Nucleus accumbens (tissue), 56 donors: Measurements from ENCODE around the gene TUT4.

Experiments
- DNase-seq, 56 donors: peaks; one replicate each; lab custom pipeline; 2025; lab: John Stamatoyannopoulos, UW

The TUT4 gene

DNA sequence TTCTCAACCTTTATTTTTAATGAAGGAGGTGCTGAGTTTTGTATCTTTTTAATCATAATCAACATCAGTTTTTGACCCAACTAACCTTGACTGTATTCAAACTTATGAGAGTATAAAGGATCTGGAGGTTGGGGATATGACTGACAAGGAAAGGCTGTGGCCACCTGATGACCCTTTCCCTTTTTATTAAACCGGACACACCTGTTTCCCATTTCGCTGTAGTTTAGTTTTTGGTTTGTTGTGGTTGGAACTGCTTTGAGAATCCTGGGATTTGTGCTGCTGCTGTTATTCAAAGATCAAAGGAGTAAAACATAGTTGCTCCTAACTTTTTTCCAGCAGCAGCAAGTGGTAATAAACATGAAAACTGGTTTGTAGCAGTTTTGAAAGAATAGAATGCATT lies 136.1 kb downstream of the TUT4 start:
- DNase-seq: no peak

DNA sequence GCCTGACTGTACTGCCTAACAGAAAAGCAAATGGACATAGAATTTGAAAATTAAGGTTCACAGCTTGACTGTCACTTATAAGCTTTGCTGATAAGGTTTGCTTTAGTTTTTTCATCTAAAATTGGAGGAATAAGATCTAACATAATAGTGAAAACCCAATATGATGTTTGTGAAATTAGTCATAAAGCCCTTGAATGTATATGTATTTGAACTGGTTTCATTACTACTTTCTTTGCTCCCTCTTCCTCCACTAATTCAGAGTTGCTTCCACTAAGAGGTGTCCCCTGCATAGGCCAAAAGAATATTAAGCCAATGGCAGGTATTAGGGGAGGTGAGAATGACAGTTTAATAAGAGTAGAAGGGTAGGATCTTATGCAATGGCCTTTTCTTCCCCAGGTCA lies 137.9 kb downstream of the TUT4 start:
- no peak for DNase-seq

DNA sequence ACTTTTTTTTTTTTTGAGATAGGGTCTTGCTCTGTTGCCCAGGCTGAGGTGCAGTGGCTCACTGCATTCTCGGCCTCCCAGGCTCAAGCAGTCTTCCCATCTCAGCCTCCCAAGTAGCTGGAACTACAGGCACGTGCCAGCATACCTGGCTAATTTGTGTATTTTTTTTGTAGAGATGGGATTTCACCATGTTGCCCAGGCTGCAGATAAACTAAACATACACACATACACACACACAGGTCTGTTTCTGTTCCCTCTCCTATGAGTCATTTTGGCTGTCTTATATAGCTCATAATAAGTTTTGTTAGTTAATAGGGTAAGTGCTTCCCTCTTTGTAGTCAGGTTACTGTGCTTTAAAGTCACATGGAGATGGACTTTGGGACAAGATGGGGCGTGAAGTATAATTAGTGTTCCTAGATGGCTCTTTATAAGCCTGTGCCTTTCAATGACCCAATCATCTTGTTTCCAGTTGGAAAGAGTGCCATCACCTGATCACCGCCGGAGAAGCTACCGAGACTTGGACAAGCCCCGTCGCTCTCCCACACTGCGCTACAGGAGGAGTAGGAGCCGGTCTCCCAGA lies 139.4 kb downstream of the TUT4 start:
- no peak for DNase-seq

DNA sequence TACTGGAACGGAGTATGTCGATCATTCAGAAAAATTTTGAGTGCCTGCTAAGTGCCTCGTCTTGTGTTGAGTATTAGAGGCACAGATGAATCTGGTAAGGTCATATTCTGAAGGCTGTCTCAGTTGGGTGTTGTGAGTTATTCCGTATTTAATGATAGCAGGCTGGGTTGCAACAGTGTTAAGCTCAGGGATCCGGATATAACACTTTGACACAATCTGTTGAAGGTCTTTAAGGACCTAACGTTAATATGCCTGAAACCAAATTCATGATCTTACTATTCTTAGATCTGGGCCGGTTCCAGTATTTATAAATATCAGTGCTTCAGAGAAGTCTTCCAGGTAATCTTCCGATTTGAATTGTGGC lies 147.9 kb downstream of the TUT4 start:
- no peak for DNase-seq

DNA sequence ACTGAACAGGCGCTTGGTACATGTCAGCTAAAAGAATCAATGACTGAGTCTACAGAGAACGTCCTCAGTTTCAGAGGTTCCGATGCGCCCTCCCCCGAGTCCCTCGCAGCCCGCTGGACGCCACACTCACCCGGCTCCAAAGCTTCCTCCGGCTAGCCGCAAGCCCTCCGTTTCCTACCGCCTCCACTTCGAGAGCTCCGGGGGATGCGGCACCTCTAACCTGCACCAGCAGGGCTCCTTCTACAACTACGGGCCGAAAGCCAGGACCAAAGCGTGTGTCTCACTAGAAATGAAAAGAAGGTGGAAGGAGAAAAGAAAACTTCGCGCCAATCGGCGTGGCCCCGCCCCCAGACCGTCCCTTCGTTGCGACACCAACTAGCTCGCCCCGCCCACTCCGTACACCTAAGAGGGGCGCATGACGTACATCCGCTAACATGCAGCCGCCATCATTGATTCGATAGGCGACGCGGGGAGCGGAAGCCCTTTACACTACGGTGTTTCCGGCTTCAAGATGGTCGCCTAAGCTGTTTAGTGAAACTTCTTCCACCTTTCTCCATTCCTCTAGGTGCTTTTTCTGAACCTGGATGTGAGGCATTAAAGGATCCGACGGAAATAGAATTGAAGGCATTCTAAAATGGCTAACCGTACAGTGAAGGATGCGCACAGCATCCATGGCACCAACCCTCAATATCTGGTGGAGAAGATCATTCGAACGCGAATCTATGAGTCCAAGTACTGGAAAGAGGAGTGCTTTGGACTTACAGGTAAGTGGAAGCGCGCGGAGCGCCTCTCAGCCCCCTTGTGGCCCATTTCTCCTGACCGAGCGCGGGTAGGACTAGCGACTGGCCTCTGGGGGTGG lies 148.5 kb downstream of the TUT4 start, which contains the start of the genes ORC1 and PRPF38A:
ORC1 (minus strand) TSS at position 308 of the 859 bp plus-strand sequence. CDS start 2,200 bp downstream, outside the sequence.
PRPF38A (plus strand) TSS at position 487 of the 859 bp plus-strand sequence; CDS start at position 635, 148 bp downstream.
- DNase-seq: peak; percentile 21 to 99 (median 92)

DNA sequence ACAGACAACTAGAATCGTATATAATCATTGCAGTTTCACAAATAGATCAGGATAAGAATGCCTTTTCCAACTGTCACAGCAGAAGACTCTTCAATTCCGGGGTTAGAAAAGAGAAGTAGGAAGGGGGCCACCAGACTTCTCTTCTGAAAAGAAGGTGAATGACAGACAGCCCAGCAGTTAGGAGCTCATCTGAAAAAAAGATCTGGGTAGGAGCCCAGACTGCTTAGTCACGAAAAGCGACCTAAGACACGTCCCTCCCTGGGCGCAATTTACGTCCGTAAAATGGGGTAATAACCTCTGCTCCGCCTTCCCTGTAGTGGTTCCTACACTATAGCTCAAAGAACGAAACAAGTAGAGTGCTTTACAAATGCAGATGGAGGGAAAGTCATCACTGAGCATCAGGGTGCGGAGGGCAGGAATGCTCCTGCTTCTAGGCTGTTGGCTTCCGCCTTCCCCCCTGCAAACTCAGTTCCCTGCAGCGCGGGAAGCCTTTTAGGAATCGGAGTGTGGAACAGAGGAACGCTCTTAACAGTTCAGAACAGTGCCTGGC lies 149.3 kb downstream of the TUT4 start:
- peak in 1 of 56 donors; percentile 20 for DNase-seq

DNA sequence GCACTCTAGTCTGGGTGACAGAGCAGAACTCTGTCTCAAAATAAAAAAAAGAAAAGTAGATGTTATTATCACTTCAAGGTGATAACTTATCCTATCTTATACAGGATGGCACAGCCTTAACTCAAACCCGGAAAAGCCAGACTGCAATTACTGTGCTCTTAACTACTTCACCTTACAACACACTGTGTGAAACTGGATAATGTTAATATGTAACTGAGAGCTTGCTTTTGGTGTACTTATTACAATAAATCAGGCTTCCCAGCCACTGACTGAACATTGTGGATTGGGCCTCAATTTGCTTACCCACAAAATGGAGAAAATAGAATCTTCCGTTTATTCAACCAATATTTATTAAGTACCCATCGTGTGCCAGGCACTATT lies 150.0 kb downstream of the TUT4 start:
- no peak for DNase-seq

DNA sequence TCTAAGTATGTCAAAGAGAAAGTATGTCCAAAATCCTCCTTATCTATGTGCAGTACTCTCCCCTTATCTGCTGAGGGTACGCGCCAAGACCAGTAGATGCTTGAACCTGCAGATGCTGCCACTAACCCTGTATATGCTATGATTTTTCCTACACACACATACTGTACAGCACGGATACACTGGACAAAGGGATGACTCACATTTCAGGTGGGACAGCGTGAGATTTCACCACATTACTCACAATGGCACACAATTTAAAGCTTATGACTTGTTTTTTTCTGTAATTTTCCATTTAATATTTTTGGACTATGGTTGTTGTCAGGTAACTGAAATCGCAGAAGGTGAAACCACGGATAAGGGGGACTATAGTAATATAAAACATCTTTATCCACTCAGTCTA lies 152.8 kb downstream of the TUT4 start:
- DNase-seq: no peak

DNA sequence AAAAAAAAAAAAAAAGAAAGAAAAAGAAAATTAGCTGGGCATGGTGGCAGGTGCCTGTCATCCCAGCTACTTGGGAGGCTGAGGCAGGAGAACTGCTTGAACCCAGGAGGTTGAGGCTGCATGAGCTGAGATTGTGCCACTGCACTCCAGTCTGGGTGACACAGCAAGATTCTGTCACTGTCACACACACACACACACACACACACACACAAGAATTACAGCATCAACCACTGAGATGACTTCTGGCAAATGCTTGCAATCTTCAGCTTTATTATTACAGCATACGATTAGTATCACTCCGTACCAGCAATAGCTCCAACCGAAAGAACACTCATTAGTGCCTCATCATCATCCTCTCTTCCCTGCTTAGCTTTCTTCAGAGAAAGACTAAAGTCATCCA lies 153.3 kb downstream of the TUT4 start:
- DNase-seq: no peak

DNA sequence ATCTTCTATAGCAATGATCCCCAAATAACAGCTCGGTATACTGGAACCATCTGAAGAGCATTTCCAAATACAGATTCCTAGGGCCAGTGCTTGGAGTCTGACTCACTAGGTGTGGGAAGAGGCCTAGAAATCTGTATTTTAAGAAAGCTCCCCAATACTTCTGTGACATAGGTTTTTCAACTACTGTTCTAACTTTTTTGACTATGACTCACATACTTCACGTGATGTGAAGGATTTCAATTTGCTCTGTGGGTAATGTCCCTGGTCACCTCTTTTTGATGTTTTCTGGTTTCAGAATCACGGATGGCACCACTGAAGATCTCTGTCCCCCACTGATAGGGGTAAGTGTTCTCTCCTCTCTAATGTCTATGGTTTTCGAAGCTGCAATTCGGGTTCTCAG lies 159.7 kb downstream of the TUT4 start:
- no peak for DNase-seq

DNA sequence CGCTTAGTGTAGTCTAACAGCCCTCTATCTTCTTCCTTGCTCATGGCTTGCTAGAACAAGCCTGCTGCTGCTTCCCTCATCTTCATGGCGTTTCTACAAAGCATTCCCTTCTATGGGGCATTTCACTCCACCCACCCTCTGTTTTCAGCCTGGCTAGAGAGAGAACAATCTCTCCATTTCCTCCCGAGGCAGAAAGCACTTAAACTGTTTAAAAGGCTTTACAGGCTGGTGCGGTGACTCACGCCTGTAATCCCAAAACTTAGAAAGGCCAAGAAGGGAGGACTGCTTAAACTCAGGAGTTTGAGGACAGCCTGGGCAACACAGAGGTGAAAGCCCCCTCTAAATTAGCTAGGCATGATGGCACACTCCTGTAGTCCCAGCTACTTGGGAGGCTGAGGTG lies 166.4 kb downstream of the TUT4 start:
- DNase-seq: no peak

DNA sequence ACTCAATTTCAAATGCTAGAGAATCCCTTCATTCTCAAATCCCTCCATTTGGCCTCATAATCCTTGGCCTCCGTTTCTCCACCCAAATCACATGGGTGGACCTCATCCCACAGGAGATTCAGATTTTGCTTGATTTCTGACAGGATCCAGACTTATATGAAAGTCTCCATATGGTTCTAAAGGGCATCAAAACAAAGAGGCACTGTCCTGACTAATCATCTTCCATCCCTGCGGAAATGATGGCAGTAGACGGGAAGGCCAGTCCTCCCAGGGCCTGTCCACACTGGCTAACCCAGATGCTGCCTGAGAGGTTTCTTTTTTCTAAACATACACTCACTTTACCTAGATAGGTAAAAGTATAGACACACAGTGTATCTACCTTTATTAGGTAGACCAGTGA lies 167.5 kb downstream of the TUT4 start:
- no peak for DNase-seq
